Smooth muscle cell of the brain vasculature (primary cell): ENCODE data around the gene E2F1.
"Not testable (repeated sequence)": the region's sequence is repeated elsewhere in the genome, so short reads cannot be mapped to it uniquely, and the experiment has no call there.

Experiments used
- DNase-seq: peaks from one replicate; pipeline ENCODE4 v3.0.0-alpha.2; 2012; ENCODE audit warnings: low read depth, low spot score

Gene E2F1

GRCh38 chr20:33658929-33659328 is 27.3 kb downstream of the E2F1 start:
- no peak for DNase-seq

- no peak for DNase-seq
These were observed 27.7 kb downstream of the E2F1 start for GRCh38 chr20:33658510-33658909.

- DNase-seq = no peak
These were observed 28.5 kb downstream of the E2F1 start for GRCh38 chr20:33657704-33658095.

GRCh38 chr20:33656783-33657703 is 29.1 kb downstream of the E2F1 start:
- no peak for DNase-seq

- DNase-seq = no peak
These were observed 30.0 kb downstream of the E2F1 start for GRCh38 chr20:33656010-33656782.

- no peak for DNase-seq
These were observed 31.0 kb downstream of the E2F1 start for GRCh38 chr20:33655164-33655563.

- no peak for DNase-seq
These were observed 31.5 kb downstream of the E2F1 start for GRCh38 chr20:33654680-33655161.

GRCh38 chr20:33653900-33654596 is 32.1 kb downstream of the E2F1 start:
- DNase-seq = no peak

GRCh38 chr20:33653218-33653899 is 32.8 kb downstream of the E2F1 start:
- no peak for DNase-seq

GRCh38 chr20:33651562-33652048 is 34.6 kb downstream of the E2F1 start:
- no peak for DNase-seq

GRCh38 chr20:33650753-33651561 is 35.2 kb downstream of the E2F1 start:
- no peak for DNase-seq

GRCh38 chr20:33650111-33650752 is 36.0 kb downstream of the E2F1 start:
- DNase-seq = no peak

- no peak for DNase-seq
These were observed 36.9 kb downstream of the E2F1 start for GRCh38 chr20:33649201-33649681.

- no peak for DNase-seq
These were observed 37.7 kb downstream of the E2F1 start for GRCh38 chr20:33648396-33649004.

- DNase-seq = peak; percentile 73
These were observed 38.4 kb downstream of the E2F1 start for GRCh38 chr20:33647603-33648395.

- not testable (repeated sequence) for DNase-seq
These were observed 39.1 kb downstream of the E2F1 start for GRCh38 chr20:33646959-33647602.

- DNase-seq = no peak
These were observed 40.0 kb downstream of the E2F1 start for GRCh38 chr20:33646191-33646590.

GRCh38 chr20:33645396-33645795 is 40.8 kb downstream of the E2F1 start:
- DNase-seq = no peak
